Epithelial cell of prostate (primary cell): ENCODE results near the gene RPL28.
"Not testable (repeated sequence)": the region's sequence is repeated elsewhere in the genome, so short reads cannot be mapped to it uniquely, and the experiment has no call there.

Source experiments
- DNase-seq: peaks from one replicate; pipeline ENCODE4 v3.0.0-alpha.2; 2011; ENCODE audit warnings: low read depth, low spot score
- H3K27ac ChIP-seq: fragments of 450-650 bp; 2 replicates; pipeline ENCODE4 v1.5.1; 2017; ENCODE audit warnings: mild to moderate bottlenecking

The RPL28 gene

DNA sequence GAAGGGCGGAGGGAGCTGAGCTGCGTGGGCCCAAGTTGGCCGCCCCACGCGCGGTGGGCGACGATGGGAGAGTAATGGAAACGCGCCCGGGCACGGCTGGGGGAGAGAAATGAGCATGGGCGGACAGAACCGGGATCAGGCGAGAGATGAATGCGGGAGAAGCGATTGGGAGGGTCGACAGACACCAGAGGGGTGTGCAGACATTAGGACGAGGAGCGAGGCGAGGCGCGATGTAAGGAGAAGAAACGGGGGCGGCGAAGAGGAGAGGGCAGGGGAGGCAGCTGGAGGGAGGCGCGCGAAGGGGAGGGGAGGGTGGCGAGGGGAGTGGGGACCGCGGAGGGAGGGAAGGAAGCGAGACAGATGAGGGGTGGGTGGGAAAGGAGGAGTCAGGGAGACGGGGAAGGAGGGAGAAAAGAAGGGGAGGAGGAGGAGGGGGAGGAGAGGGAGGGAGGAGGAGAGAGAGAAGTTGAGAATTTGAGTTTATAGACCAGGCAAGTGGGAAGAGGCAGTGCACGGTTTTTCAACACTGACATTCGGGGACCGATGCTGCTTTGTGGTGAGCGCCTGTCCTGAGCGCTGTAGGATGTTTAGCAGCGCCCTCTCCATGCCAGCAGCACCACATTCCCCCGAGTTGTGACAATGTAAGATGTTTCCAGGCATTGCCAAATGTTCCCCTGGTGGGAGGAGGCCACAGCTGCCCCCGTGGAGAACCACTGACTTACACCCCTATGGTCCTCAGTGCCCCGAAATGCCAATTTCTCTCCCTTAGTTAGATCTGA, 57.5 kb downstream of the RPL28 start, which contains the start of gene SHISA7:
Gene SHISA7 (minus strand): TSS at position 256 of the 779 bp plus-strand sequence. CDS start 437 bp downstream, outside the sequence.
- no peak for DNase-seq
- no peak within 1 kb of the TSS for H3K27ac ChIP-seq

GRCh38 chr19:55443824-55444480, 58.2 kb downstream of the RPL28 start:
- no peak for DNase-seq
- H3K27ac ChIP-seq: no peak overlapping the region

- DNase-seq: no peak
- no peak overlapping the region for H3K27ac ChIP-seq
These were observed 58.9 kb downstream of the RPL28 start for GRCh38 chr19:55444646-55445045.

GRCh38 chr19:55446060-55446459, 60.3 kb downstream of the RPL28 start:
- peak overlapping the region; percentile 23 for H3K27ac ChIP-seq
- peak; percentile 94 for DNase-seq

DNA sequence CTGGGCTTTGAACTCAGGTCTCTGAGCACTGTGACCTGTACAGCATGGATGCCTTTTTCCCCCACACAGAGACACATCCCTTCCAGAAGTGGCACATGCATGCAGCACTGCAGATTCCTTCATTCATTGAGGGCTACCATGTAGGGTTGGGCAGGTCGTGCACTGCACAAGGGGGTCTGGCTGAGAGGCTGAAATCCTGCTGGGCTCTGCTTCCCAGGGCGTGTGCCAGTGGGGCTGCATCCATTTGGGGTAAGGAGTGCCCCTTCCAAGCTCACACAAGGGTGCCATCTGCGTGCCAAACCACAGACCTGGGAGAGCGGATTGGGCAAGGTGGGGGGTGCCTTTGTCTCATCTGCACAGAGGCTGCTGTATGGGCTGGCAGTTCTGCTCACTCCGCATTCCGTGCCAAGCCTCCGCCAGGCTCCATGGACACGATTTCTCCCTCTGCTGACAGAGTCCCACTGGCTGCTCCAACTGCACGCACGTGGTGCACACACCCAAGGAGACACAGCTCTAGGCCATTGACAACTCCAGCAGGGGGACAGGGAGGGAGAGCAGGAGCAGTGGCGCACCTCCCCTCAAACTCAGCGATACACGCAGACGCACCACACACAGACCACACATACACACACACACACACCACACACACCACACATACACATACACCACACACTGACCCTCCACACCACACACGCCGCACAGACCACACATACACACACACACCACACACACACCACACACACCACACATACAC, 61.9 kb downstream of the RPL28 start:
- DNase-seq: peak; percentile 29

DNA sequence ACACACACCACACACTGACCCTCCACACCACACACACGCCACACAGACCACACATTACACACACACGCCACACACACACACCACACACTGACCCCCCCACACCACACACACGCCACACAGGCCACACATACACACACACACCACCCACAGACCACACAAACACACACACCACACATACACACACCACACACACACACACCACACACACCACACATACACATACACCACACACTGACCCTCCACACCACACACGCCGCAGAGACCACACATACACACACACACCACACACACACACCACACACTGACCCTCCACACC, 62.4 kb downstream of the RPL28 start:
- H3K27ac ChIP-seq, DNase-seq: not testable (repeated sequence)

More for the DNA sequence above, 61.9 kb downstream of the RPL28 start:
- no peak overlapping the region for H3K27ac ChIP-seq

DNA sequence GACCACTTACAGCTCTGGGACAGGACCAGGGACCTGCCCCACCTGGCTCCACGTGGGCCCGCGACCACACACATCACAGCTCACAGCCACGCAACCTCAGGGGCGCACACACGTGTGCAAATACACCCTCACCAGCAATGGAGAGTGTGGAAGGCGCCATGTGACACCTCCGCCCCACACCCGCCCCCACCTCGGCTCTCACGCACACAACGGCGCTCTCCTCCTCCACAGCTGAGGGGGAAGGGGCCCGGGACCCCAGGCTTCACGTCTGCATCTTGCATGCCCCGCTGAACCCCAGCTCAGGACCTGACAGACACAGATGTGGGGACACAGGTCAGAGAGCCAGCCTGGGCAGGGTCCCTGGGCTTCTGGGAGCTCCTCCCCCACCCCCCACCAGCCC, 63.7 kb downstream of the RPL28 start:
- no peak for DNase-seq
- no peak overlapping the region for H3K27ac ChIP-seq

DNA sequence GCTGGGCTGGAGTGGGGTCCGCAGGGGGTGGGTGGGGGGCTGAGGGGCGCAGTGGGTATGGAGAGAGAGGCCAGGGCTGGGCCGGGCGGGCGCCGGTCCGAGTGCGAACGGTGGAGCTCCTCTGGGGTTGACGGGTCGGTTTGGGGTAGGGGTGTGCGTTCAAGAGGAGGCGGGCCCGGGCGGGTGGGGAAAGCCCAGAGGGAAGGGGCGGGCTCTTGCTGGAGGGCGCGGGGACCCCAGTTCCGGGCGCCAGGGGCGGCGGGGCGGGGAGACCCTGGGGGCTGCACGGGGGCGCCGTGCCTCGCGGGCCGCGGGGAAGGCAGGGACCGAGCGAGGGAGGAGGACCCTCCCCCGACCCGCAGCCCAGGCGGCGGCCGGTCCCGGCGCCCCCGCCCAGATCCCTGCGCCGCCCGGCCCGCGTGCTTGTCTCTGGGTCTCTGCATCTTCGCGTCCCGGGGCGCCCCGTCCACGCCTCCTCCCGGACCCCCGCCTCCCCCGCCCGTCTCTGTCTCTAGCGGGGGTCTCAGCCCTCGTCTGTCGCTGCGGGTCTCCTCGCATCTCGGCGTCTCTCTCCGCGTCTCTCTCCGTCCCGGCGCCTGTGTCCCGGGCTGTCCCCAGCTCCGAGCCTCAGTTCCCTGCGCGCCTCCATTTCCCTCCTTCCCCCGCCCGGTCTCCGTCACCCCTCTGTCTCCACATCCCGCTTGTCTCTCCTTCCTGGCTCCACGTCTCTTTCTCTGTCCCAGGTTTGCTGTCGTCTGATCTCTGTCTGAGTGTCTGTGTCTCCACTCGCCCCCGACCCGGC, 65.6 kb downstream of the RPL28 start:
- H3K27ac ChIP-seq: no peak overlapping the region
- DNase-seq: no peak

DNA sequence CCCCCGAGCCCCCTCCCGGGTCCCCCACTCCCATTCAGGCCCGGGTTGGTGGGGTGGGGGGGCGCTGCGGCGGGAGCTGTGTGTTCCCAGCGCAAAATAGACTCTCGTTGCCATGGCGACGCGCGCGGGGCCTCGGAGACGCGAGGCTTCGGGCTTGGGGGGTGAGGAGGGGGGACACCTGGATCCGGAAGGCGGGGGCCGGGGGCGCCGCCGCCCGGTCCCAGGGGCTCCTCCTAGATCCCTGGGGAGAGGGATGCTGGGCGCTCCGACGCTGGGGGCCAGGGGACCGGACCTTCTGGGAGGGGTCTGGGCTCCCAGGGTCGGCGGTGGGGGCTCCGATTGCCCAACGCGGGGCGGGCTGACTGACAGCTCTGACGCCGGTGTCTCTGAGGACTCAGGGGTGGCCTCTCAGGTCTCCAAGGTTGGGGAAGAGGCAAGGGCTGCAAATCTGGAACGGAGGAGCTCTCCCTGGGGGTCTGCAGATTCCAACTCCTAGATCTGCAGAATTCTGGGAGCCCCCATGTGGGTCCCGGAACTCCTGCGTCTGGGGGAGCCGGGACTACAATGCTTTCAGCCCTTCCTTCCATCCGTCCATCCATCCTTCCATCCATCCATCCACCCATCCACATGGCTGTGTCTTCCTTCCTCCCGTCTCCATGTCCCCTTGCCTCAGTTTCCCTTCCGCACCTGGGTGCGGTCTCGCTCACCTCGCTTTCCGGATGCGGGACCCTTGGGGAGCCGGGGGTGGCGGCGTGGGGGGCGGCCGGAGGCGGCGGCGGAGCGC, 66.4 kb downstream of the RPL28 start:
- no peak for DNase-seq
- no peak overlapping the region for H3K27ac ChIP-seq
